HL-60 (cell line): ENCODE data around the gene SLC4A5.

ENCODE experiments used
- CTCF ChIP-seq: IDR thresholded peaks from one replicate; pipeline ENCODE4 v1.5.1; 2011; ENCODE audit warnings: low read length, control low read depth, inconsistent platforms; ENCODE audit not compliant: insufficient read depth
- GABPA ChIP-seq: IDR thresholded peaks from 2 replicates; pipeline ENCODE4 v1.6.1; 2012; ENCODE audit warnings: low read depth
- POLR2AphosphoS5 ChIP-seq: IDR thresholded peaks from 2 replicates; pipeline ENCODE4 v1.6.1; 2012; ENCODE audit warnings: low read depth
- REST ChIP-seq: IDR thresholded peaks from 2 replicates; pipeline ENCODE4 v1.6.1; 2012; ENCODE audit warnings: low read depth; ENCODE audit not compliant: insufficient replicate concordance

- no peak for TF ChIP-seq CTCF
- no peak for TF ChIP-seq REST
- TF ChIP-seq GABPA = no peak
- TF ChIP-seq POLR2AphosphoS5 = no peak
Measured at GRCh38 chr2:74372674-74373073, 29.5 kb upstream of the SLC4A5 start.
